Uterus (tissue), 4 donors: ENCODE measurements around the gene BMERB1. TPM values are rescaled to one million over a fixed set of nuclear protein-coding genes. Genes with fewer than 3 reads are reported as not detected.

Source experiments
- DNase-seq, 2 donors: peaks; one replicate each; pipeline ENCODE4 v3.0.0-alpha.2; 2019 to 2020
- H3K27ac ChIP-seq, 2 donors: fragments of 200-600 bp; sonication (generic); 1 replicate in 1 of 2; 2 replicates in 1 of 2; pipeline ENCODE4 v1.5.1; 2016 to 2018
- H3K27me3 ChIP-seq, 2 donors: fragments of 200-600 bp; sonication (generic); one replicate each; pipeline ENCODE4 v1.5.1; 2018 to 2019; ENCODE audit warnings: control low read depth in 1 of 2
- H3K36me3 ChIP-seq, 2 donors: fragments of 200-600 bp; sonication (generic); one replicate each; pipeline ENCODE4 v1.5.1; 2019; ENCODE audit warnings: control low read depth in 1 of 2
- H3K4me1 ChIP-seq, 2 donors: fragments of 200-600 bp; sonication (generic); one replicate each; pipeline ENCODE4 v1.5.1; 2018 to 2019; ENCODE audit warnings: control low read depth in 1 of 2
- H3K4me3 ChIP-seq, 2 donors: fragments of 200-600 bp; sonication (generic); 1 replicate in 1 of 2; 2 replicates in 1 of 2; pipeline ENCODE4 v1.5.1; 2018 to 2019; ENCODE audit warnings: mild to moderate bottlenecking in 1 of 2
- H3K9me3 ChIP-seq, 2 donors: fragments of 200-600 bp; sonication (generic); one replicate each; pipeline ENCODE4 v1.5.1; 2019; ENCODE audit warnings: control low read depth in 1 of 2
- POLR2A ChIP-seq, 2 donors: fragments of 450-650 bp; IDR thresholded peaks; one replicate each; pipeline ENCODE4 v1.6.1; 2016; ENCODE audit warnings: antibody characterized with exemption in 2 of 2, mild to moderate bottlenecking in 1 of 2, moderate library complexity in 1 of 2
- intact Hi-C: fragments of 100-400 bp; cut with DNase I; formaldehyde crosslinking; loops from one replicate; pipeline ENCODE4 v1.15.1; 2023; ENCODE audit warnings: low total_unique reads
- total RNA-seq, 4 donors: library from RNA; depleted of rRNA in 3 of 4; stranded (reverse); fragments of >200 nt in 3 of 4; gene quantifications; one replicate each; pipeline versions ENCODE4 v1.1.0 to v1.2.4, GENCODE V29; 2014 to 2023
- TF ChIP-seq, protein P1 (sequence below), 4 experiments: fragments of 200-600 bp in 2 of 4; fragments of 450-650 bp in 2 of 4; sonication (generic) in 2 of 4; IDR thresholded peaks; one replicate each; pipeline ENCODE4 v1.5.1; 2016 to 2019; ENCODE audit warnings: antibody characterized with exemption in 4 of 4, mild to moderate bottlenecking in 2 of 4, moderate library complexity in 1 of 4
- donor health status: DM: yes; HTN: yes; CAD: no.

The BMERB1 gene
- total RNA-seq, 4 donors from 2014 or later = 12.8 to 98.9 (median 39.2) TPM

DNA sequence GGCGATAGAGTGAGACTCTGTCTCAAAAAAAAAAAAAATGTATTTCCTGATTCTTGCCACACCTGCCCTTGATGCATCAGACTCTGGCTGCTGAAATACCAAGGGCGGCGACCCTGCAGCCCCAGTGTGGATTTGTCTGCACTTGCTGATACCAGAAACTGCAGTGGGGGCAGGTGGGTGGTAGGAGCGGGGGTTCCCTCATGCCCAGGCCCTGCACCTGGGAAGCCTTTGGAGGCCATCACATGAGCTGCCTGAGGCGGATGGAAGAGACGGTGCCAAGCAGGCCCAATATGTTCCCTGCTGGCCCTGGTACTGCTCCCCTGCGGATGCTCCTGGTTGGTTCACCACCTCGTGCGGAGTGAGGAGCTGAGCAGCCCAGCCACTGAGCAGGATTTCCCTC, 157.9 kb downstream of the BMERB1 start:
- Histone ChIP-seq H3K27ac (peak overlapping the region in 1 of 2 donors; percentile 46), H3K27me3 (no peaks in the 10 kb centered on the region), H3K9me3 (no peaks in the 10 kb centered on the region), H3K4me1 (no peaks in the 10 kb centered on the region), H3K4me3 (no peak overlapping the region), H3K36me3 (no peaks in the 10 kb centered on the region)
- no peak for TF ChIP-seq POLR2A (IDR thresholded peaks at IDR 0.05)
- TF ChIP-seq, protein P1, sequence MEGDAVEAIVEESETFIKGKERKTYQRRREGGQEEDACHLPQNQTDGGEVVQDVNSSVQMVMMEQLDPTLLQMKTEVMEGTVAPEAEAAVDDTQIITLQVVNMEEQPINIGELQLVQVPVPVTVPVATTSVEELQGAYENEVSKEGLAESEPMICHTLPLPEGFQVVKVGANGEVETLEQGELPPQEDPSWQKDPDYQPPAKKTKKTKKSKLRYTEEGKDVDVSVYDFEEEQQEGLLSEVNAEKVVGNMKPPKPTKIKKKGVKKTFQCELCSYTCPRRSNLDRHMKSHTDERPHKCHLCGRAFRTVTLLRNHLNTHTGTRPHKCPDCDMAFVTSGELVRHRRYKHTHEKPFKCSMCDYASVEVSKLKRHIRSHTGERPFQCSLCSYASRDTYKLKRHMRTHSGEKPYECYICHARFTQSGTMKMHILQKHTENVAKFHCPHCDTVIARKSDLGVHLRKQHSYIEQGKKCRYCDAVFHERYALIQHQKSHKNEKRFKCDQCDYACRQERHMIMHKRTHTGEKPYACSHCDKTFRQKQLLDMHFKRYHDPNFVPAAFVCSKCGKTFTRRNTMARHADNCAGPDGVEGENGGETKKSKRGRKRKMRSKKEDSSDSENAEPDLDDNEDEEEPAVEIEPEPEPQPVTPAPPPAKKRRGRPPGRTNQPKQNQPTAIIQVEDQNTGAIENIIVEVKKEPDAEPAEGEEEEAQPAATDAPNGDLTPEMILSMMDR (IDR thresholded peaks at IDR 0.05) = no peak
- no peak for DNase-seq
- intact Hi-C loops = no loop called here

DNA sequence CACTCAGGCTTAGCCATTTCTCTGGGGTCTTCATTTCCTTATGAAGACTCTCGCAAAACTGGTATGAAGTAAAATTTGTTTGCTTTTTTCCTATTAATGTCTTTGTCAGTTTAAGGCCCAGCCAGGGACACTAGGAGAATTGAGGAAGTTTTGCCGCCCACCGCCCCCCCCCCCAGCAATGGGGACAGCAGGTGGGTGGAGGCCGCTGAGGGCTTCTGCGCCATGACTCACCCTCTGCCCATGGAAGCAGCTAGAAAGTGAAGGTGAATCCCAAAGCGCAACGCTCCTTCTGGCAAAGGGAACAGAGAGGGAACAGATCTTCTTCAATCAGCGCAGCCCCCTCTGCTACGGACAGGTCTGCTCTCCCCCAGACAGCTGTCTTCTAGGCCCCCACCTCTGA, 158.8 kb downstream of the BMERB1 start:
- intact Hi-C loops = no loop called here
- Histone ChIP-seq H3K36me3 (no peaks in the 10 kb centered on the region), H3K27me3 (no peaks in the 10 kb centered on the region), H3K27ac (no peak overlapping the region), H3K9me3 (no peaks in the 10 kb centered on the region), H3K4me3 (no peak overlapping the region), H3K4me1 (no peaks in the 10 kb centered on the region)
- no peak for DNase-seq
- TF ChIP-seq, protein P1 (IDR thresholded peaks at IDR 0.05) = no peak
- no peak for TF ChIP-seq POLR2A (IDR thresholded peaks at IDR 0.05)

DNA sequence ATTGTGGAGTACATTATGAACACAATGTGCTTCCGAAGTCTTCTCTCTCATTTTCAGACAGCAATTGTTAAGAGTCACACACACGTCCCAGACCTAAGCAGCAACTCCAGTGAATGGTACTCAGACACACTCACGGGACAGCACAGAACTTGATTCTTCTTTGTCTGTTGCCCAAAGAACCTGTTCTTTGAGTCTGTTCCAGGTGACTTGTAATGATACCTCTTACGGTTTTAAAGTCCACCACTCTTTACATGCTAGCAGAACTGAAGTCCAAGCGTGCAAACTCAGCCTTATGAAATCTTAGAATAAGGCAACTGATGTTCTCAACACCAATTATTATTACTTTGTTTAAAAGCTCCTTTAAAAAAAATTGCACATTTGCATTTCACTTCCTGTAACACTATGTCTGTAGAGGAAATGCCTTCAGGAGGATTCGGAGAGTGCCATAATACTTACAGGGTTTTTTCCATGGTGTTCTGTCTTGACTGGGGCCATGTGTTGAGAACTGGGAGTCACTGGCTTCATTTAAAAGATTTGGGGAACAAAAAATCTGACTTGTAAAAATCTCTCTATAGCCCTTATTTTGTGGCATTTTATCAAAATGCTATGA, 160.4 kb downstream of the BMERB1 start:
- H3K4me3 ChIP-seq = no peak overlapping the region
- no peak for DNase-seq
- no peaks in the 10 kb centered on the region for H3K4me1 ChIP-seq
- H3K36me3 ChIP-seq = no peaks in the 10 kb centered on the region
- H3K27me3 ChIP-seq = no peaks in the 10 kb centered on the region
- no peak for TF ChIP-seq POLR2A (IDR thresholded peaks at IDR 0.05)
- TF ChIP-seq, protein P1 (IDR thresholded peaks at IDR 0.05) = no peak
- H3K27ac ChIP-seq = no peak overlapping the region
- no peaks in the 10 kb centered on the region for H3K9me3 ChIP-seq
- intact Hi-C loops = no loop called here

DNA sequence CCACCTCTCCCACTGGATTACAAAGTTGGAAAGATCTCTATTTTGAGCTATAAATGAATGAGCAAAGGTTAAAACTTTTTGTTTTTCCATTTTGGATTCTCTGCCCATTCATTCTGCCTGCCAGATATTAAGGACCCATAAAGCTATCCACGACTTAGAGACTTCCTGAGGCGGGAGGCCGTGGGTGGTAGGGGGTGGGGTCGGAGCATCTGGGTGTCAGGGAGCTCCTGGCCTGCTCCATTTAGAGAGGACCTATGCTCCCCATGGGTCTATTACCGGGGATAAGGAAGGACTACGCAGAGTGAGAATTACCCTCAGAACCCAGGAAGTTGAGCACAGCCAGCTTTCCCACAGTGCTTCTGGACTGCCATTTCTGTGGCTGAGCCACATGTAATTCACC, 162.7 kb downstream of the BMERB1 start:
- Histone ChIP-seq H3K4me1 (no peaks in the 10 kb centered on the region), H3K9me3 (no peaks in the 10 kb centered on the region), H3K27ac (no peak overlapping the region), H3K27me3 (no peaks in the 10 kb centered on the region), H3K4me3 (no peak overlapping the region), H3K36me3 (no peaks in the 10 kb centered on the region)
- DNase-seq = no peak
- no peak for TF ChIP-seq POLR2A (IDR thresholded peaks at IDR 0.05)
- TF ChIP-seq, protein P1 (IDR thresholded peaks at IDR 0.05) = no peak
- intact Hi-C loops = no loop called here

DNA sequence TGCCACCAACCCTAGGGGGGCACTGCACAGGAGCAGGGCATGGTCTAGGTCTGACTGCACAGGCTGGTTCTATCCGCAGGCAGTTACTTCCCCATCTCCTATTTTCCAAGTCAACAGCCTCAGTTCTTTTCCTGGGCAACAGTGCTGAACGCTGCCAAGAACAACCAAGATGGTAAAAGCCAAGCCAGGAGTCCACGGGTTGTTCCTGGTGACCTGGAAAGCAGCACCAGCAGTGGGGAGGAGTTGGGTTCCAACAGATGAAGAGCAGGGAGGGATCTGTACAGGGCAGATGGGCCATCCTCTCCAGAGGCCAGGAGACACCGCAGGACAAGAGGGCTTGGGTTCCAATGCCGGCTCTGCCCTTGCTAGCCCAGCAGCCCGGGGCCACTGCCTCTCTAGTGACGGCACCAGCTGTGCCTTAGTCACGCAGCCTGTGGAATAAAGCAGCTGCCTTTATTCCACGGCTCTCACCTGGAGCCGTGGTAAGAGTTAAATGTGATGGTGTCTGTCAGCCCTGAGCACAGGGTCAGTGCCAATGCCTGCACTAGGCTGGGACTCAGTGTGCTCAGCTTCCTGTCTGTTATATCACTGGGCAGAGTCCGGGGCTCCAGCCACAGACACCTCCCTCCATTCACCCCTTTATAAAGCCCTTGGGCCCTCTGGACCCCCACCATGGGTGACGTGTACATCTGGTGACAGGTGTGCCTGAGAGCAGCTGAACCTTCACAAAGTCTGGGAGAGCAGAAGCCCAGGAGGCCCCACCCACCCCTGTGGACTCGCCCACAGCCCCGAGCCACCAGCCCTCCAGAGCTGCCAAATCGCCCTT, 163.6 kb downstream of the BMERB1 start:
- Histone ChIP-seq H3K27me3 (no peaks in the 10 kb centered on the region), H3K36me3 (no peaks in the 10 kb centered on the region), H3K4me1 (no peaks in the 10 kb centered on the region), H3K27ac (no peak overlapping the region), H3K4me3 (no peak overlapping the region), H3K9me3 (no peaks in the 10 kb centered on the region)
- intact Hi-C loops = no loop called here
- TF ChIP-seq, protein P1 (IDR thresholded peaks at IDR 0.05) = no peak
- no peak for TF ChIP-seq POLR2A (IDR thresholded peaks at IDR 0.05)
- no peak for DNase-seq
